HEK293 (cell line): ENCODE data around the gene SEMA3G.

ENCODE experiments used
- CTCF ChIA-PET: fragments of 350-600 bp; formaldehyde crosslinking; extraction: SDS; loops from one replicate; lab custom pipeline; 2021; ENCODE audit warnings: antibody characterized with exemption; lab: Yijun Ruan, JAX
- POLR2A ChIA-PET: fragments of 300-600 bp; formaldehyde crosslinking; extraction: SDS; loops from one replicate; lab custom pipeline; 2020; ENCODE audit warnings: antibody characterized with exemption, inconsistent platforms; lab: Yijun Ruan, JAX
- H3K27ac ChIP-seq: fragments of 200-500 bp; sonication (Bioruptor generic); 2 replicates; pipeline ENCODE4 v1.5.1; 2014; ENCODE audit warnings: low read depth, low read length, control low read depth, inconsistent platforms; ENCODE audit errors: extremely low read depth
- H3K36me3 ChIP-seq, 2 experiments: fragments of 200-500 bp in 1 of 2; sonication (Bioruptor generic) in 1 of 2; 1 replicate in 1 of 2; 2 replicates in 1 of 2; pipeline ENCODE4 v1.5.1; 2014 to 2017; ENCODE audit warnings: inconsistent platforms in 2 of 2, low read length in 2 of 2; ENCODE audit not compliant: control insufficient read depth in 2 of 2, insufficient read depth in 1 of 2
- H3K4me1 ChIP-seq: fragments of 200-500 bp; sonication (Bioruptor generic); 2 replicates; pipeline ENCODE4 v1.5.1; 2014; ENCODE audit warnings: mild to moderate bottlenecking, low read length, inconsistent platforms; ENCODE audit not compliant: control insufficient read depth, insufficient read depth
- H3K4me3 ChIP-seq: 2 replicates; pipeline ENCODE4 v1.5.1; 2011; ENCODE audit warnings: low read depth, mild to moderate bottlenecking, control low read depth, low read length, moderate library complexity
- H3K9me3 ChIP-seq: fragments of 200-500 bp; sonication (Bioruptor generic); 2 replicates; pipeline ENCODE4 v1.5.1; 2014; ENCODE audit warnings: low read depth, low read length, inconsistent platforms; ENCODE audit not compliant: control insufficient read depth, insufficient read depth
- EGR2 ChIP-seq: fragments of 450-650 bp; formaldehyde crosslinking; IDR thresholded peaks from 2 replicates; pipeline ENCODE4 v1.5.1; 2016; ENCODE audit warnings: low read depth, missing biosample characterization, missing genetic modification characterization
- MYNN ChIP-seq: fragments of 450-650 bp; formaldehyde crosslinking; IDR thresholded peaks from 2 replicates; pipeline ENCODE4 v1.5.1; 2016; ENCODE audit warnings: missing biosample characterization, missing genetic modification characterization, borderline replicate concordance
- REST ChIP-seq: fragments of 450-650 bp; formaldehyde crosslinking; IDR thresholded peaks from 2 replicates; pipeline ENCODE4 v1.5.1; 2016; ENCODE audit warnings: missing biosample characterization, missing genetic modification characterization
- SCRT1 ChIP-seq: fragments of 450-650 bp; formaldehyde crosslinking; IDR thresholded peaks from 2 replicates; pipeline ENCODE4 v1.5.1; 2016; ENCODE audit warnings: missing biosample characterization, missing genetic modification characterization, borderline replicate concordance
- SCRT2 ChIP-seq: fragments of 450-650 bp; formaldehyde crosslinking; IDR thresholded peaks from 2 replicates; pipeline ENCODE4 v1.5.1; 2016; ENCODE audit warnings: missing biosample characterization, missing genetic modification characterization
- TRIM28 ChIP-seq: IDR thresholded peaks from 2 replicates; pipeline ENCODE4 v1.6.1; 2011; ENCODE audit warnings: low read length, control low read depth, borderline replicate concordance
- ZBTB11 ChIP-seq: fragments of 450-650 bp; formaldehyde crosslinking; conservative IDR thresholded peaks from 2 replicates; pipeline ENCODE4 v1.5.1; 2016; ENCODE audit warnings: low read depth, missing biosample characterization, missing genetic modification characterization
- ZBTB49 ChIP-seq: fragments of 450-650 bp; formaldehyde crosslinking; IDR thresholded peaks from 2 replicates; pipeline ENCODE4 v1.5.1; 2016; ENCODE audit warnings: missing biosample characterization, missing genetic modification characterization, low read depth
- ZBTB8A ChIP-seq: fragments of 450-650 bp; formaldehyde crosslinking; IDR thresholded peaks from 2 replicates; pipeline ENCODE4 v1.5.1; 2016; ENCODE audit warnings: missing biosample characterization, missing genetic modification characterization
- ZEB2 ChIP-seq: fragments of 450-650 bp; formaldehyde crosslinking; IDR thresholded peaks from 2 replicates; pipeline ENCODE4 v1.5.1; 2016; ENCODE audit warnings: missing biosample characterization, missing genetic modification characterization
- ZFHX2 ChIP-seq: fragments of 450-650 bp; formaldehyde crosslinking; conservative IDR thresholded peaks from 2 replicates; pipeline ENCODE4 v1.5.1; 2016; ENCODE audit warnings: missing biosample characterization, missing genetic modification characterization
- ZFP37 ChIP-seq: fragments of 450-650 bp; formaldehyde crosslinking; IDR thresholded peaks from 2 replicates; pipeline ENCODE4 v1.5.1; 2016; ENCODE audit warnings: missing biosample characterization, missing genetic modification characterization
- ZNF174 ChIP-seq: fragments of 450-650 bp; formaldehyde crosslinking; IDR thresholded peaks from 2 replicates; pipeline ENCODE4 v1.5.0; 2017; ENCODE audit warnings: missing biosample characterization, mild to moderate bottlenecking, missing genetic modification characterization
- ZNF19 ChIP-seq: fragments of 450-650 bp; formaldehyde crosslinking; IDR thresholded peaks from 2 replicates; pipeline ENCODE4; 2016; ENCODE audit warnings: missing biosample characterization, missing genetic modification characterization, low read depth
- ZNF24 ChIP-seq: fragments of 450-650 bp; formaldehyde crosslinking; IDR thresholded peaks from 2 replicates; pipeline ENCODE4 v1.5.1; 2016; ENCODE audit warnings: missing biosample characterization, missing genetic modification characterization
- ZNF404 ChIP-seq: fragments of 450-650 bp; formaldehyde crosslinking; IDR thresholded peaks from 2 replicates; pipeline ENCODE4 v1.5.1; 2017; ENCODE audit warnings: missing biosample characterization, missing genetic modification characterization
- ZNF423 ChIP-seq: fragments of 450-650 bp; formaldehyde crosslinking; IDR thresholded peaks from 2 replicates; pipeline ENCODE4 v1.5.1; 2016; ENCODE audit warnings: missing biosample characterization, missing genetic modification characterization
- ZNF426 ChIP-seq: fragments of 450-650 bp; formaldehyde crosslinking; IDR thresholded peaks from 2 replicates; pipeline ENCODE4 v1.5.1; 2017; ENCODE audit warnings: missing biosample characterization, missing genetic modification characterization, mild to moderate bottlenecking, inconsistent platforms, moderate library complexity
- ZNF48 ChIP-seq: fragments of 450-650 bp; formaldehyde crosslinking; IDR thresholded peaks from 2 replicates; pipeline ENCODE4 v1.5.1; 2016; ENCODE audit warnings: missing biosample characterization, missing genetic modification characterization
- ZNF501 ChIP-seq: fragments of 450-650 bp; formaldehyde crosslinking; IDR thresholded peaks from 2 replicates; pipeline ENCODE4 v1.5.1; 2016; ENCODE audit warnings: missing biosample characterization, missing genetic modification characterization
- ZNF510 ChIP-seq: fragments of 450-650 bp; formaldehyde crosslinking; IDR thresholded peaks from 2 replicates; pipeline ENCODE4 v1.5.1; 2018; ENCODE audit warnings: mild to moderate bottlenecking, missing genetic modification characterization, missing biosample characterization; ENCODE audit not compliant: insufficient replicate concordance
- ZNF530 ChIP-seq: fragments of 450-650 bp; formaldehyde crosslinking; IDR thresholded peaks from 2 replicates; pipeline ENCODE4 v1.5.1; 2016; ENCODE audit warnings: low read depth, missing biosample characterization, missing genetic modification characterization
- ZNF549 ChIP-seq: fragments of 450-650 bp; IDR thresholded peaks from 2 replicates; pipeline ENCODE4 v1.5.1; 2018; ENCODE audit warnings: missing biosample characterization, missing genetic modification characterization, mild to moderate bottlenecking, inconsistent platforms, moderate library complexity
- ZNF585B ChIP-seq: fragments of 450-650 bp; formaldehyde crosslinking; IDR thresholded peaks from 2 replicates; pipeline ENCODE4 v1.5.1; 2016; ENCODE audit warnings: missing biosample characterization, missing genetic modification characterization
- ZNF837 ChIP-seq: fragments of 450-650 bp; formaldehyde crosslinking; IDR thresholded peaks from 2 replicates; pipeline ENCODE4 v1.5.1; 2016; ENCODE audit warnings: missing biosample characterization, missing genetic modification characterization
- TF ChIP-seq, protein P1 (sequence below): IDR thresholded peaks from 2 replicates; pipeline ENCODE4 v1.6.1; 2011; ENCODE audit warnings: mild to moderate bottlenecking, low read depth, low read length, borderline replicate concordance

The SEMA3G gene

GRCh38 chr3:52452570-52453221, 7.8 kb upstream of the SEMA3G start:
- peaks cover 2% of the 10 kb centered on the region; the same call in 1 of the 2 replicates for H3K4me1 ChIP-seq
- ChIA-PET POLR2A (no interaction called here), CTCF (no interaction called here)
- no peak overlapping the region for H3K4me3 ChIP-seq
- peaks cover 0 to 11% of the 10 kb centered on the region in 2 experiments; a peak in 1 of 3 replicates for H3K36me3 ChIP-seq
- TF ChIP-seq ZNF530 (tag by site-specific recombination) (no peak), ZBTB8A (no peak), ZNF24 (tag by site-specific recombination) (no peak), MYNN (no peak), ZNF423 (tag by site-specific recombination) (no peak), ZNF48 (tag by site-specific recombination) (no peak), ZNF549 (tag by site-specific recombination) (no peak), SCRT1 (tag by site-specific recombination) (0 out of 2 replicates have a peak, but pooled peaks have one; percentile 4), TRIM28 (no peak), ZNF426 (tag by site-specific recombination) (no peak), ZNF19 (no peak), ZNF585B (no peak), SCRT2 (tag by site-specific recombination) (peak; percentile 45), ZNF404 (tag by site-specific recombination) (no peak), ZBTB11 (tag by site-specific recombination) (no peak), EGR2 (0 out of 2 replicates have a peak, but pooled peaks have one; percentile 37), ZFP37 (tag by site-specific recombination) (no peak), ZEB2 (tag by site-specific recombination) (no peak), ZFHX2 (tag by site-specific recombination) (peak; percentile 53), ZNF174 (tag by site-specific recombination) (no peak), REST (tag by site-specific recombination) (no peak)
- H3K9me3 ChIP-seq, result no peaks in the 10 kb centered on the region
- H3K27ac ChIP-seq, result no peak overlapping the region

DNA sequence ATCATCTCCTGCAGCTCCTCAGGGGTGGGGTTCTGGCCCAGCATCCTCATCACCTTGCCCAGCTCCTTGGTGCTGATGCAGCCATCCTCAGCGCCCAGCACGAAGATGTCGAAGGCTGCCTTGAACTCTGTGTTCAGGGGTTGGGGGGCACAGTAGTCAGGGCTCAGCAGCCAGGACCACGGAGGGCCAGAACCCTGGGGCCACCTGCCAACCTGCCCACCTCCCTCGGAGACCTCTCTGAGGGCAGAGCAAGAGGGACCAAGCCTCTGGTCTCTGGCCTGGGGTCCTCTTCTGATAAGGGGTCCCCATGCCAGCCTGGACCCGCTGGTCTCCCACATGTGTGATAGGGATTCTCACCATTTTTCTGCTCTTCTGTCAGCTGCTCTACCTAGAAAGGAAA, 7.2 kb upstream of the SEMA3G start:
- H3K9me3 ChIP-seq, result no peaks in the 10 kb centered on the region
- no peak for TF ChIP-seq ZNF510 (tag by site-specific recombination)
- TF ChIP-seq ZBTB49 (tag by site-specific recombination), result no peak
- no peak for TF ChIP-seq ZNF501
- TF ChIP-seq ZNF837 (tag by site-specific recombination), result no peak
- TF ChIP-seq, protein P1, sequence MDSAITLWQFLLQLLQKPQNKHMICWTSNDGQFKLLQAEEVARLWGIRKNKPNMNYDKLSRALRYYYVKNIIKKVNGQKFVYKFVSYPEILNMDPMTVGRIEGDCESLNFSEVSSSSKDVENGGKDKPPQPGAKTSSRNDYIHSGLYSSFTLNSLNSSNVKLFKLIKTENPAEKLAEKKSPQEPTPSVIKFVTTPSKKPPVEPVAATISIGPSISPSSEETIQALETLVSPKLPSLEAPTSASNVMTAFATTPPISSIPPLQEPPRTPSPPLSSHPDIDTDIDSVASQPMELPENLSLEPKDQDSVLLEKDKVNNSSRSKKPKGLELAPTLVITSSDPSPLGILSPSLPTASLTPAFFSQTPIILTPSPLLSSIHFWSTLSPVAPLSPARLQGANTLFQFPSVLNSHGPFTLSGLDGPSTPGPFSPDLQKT, result no peak
- ChIA-PET POLR2A (no interaction called here), CTCF (no interaction called here)
- no peak overlapping the region for H3K4me3 ChIP-seq
- H3K27ac ChIP-seq, result no peak overlapping the region
- H3K4me1 ChIP-seq, result peaks cover 2% of the 10 kb centered on the region; the same call in 1 of the 2 replicates
- peaks cover 0 to 5% of the 10 kb centered on the region in 2 experiments; a peak in 1 of 3 replicates for H3K36me3 ChIP-seq
